Measurements from ENCODE around the gene SHROOM4. TPM values are rescaled to one million over a fixed set of nuclear protein-coding genes. Genes with fewer than 3 reads are reported as not detected.
A peak's percentile ranks its signal among the peaks of the same experiment; 100 is the strongest.

SHROOM4 gene
- total RNA-seq, result not detected
- polyA plus RNA-seq, result not detected

GRCh38 chrX:50813843-50814661 is at the start of gene SHROOM4:
Gene SHROOM4 (minus strand): TSS chrX:50814194. CDS start chrX:50814018, 176 bp downstream.
- Histone ChIP-seq H3K9me3 (ENCODE audit: low read length) (no peaks in the 10 kb centered on the region), H3K27ac (ENCODE audit: low read depth, low read length) (no peak within 1 kb of the TSS), H3K4me1 (ENCODE audit: insufficient read depth, low read length) (no peaks in the 10 kb centered on the region), H3K36me3 (ENCODE audit: insufficient read depth, low read length) (no peaks in the 10 kb centered on the region), H3K4me3 (ENCODE audit: low read length) (no peak within 1 kb of the TSS), H3K27me3 (ENCODE audit: insufficient read depth, low read length, poor library complexity, severe bottlenecking) (no peaks in the 10 kb centered on the region)
- Mint-ChIP-seq H3K4me1 (peaks cover 0 to 1% (median 0%) of the 10 kb centered on the region in 3 donors), H3K36me3 (no peaks in the 10 kb centered on the region), H3K4me3 (peak within 1 kb of the TSS in 2 of 7 donors; percentile 2 to 20), H3K9me3 (peaks cover 0 to 1% (median 0%) of the 10 kb centered on the region in 5 donors), H3K27me3 (peaks cover 21 to 47% of the 10 kb centered on the region in 2 donors), H3K27ac (no peak within 1 kb of the TSS)
- POLR2A ChIA-PET, result no interaction called here
- CTCF ChIA-PET, result no interaction called here
- DNase-seq, result no peak

- H3K4me1 Mint-ChIP-seq, result no peaks in the 10 kb centered on the region
- no peaks in the 10 kb centered on the region for H3K9me3 Mint-ChIP-seq
- no peak overlapping the region for H3K4me3 ChIP-seq (ENCODE audit: low read length)
- no peak overlapping the region for H3K27ac Mint-ChIP-seq
- H3K36me3 ChIP-seq (ENCODE audit: insufficient read depth, low read length), result no peaks in the 10 kb centered on the region
- no peak overlapping the region for H3K4me3 Mint-ChIP-seq
- H3K27me3 Mint-ChIP-seq, result peaks cover 5 to 7% of the 10 kb centered on the region in 2 donors
- no peaks in the 10 kb centered on the region for H3K36me3 Mint-ChIP-seq
- ChIA-PET POLR2A (no interaction called here), CTCF (no interaction called here)
- no peaks in the 10 kb centered on the region for H3K4me1 ChIP-seq (ENCODE audit: insufficient read depth, low read length)
- H3K9me3 ChIP-seq (ENCODE audit: low read length), result no peaks in the 10 kb centered on the region
- no peaks in the 10 kb centered on the region for H3K27me3 ChIP-seq (ENCODE audit: insufficient read depth, low read length, poor library complexity, severe bottlenecking)
- H3K27ac ChIP-seq (ENCODE audit: low read depth, low read length), result no peak overlapping the region
- DNase-seq, result no peak
Measured at GRCh38 chrX:50863471-50863870, 49.5 kb upstream of the SHROOM4 start.

- no peak for DNase-seq
- Mint-ChIP-seq H3K9me3 (no peaks in the 10 kb centered on the region), H3K4me1 (no peaks in the 10 kb centered on the region), H3K27me3 (peaks cover 4 to 5% of the 10 kb centered on the region in 2 donors), H3K36me3 (no peaks in the 10 kb centered on the region), H3K4me3 (no peak overlapping the region), H3K27ac (no peak overlapping the region)
- CTCF ChIA-PET, result no interaction called here
- H3K4me1 ChIP-seq (ENCODE audit: insufficient read depth, low read length), result no peaks in the 10 kb centered on the region
- POLR2A ChIA-PET, result no interaction called here
- no peaks in the 10 kb centered on the region for H3K27me3 ChIP-seq (ENCODE audit: insufficient read depth, low read length, poor library complexity, severe bottlenecking)
- H3K36me3 ChIP-seq (ENCODE audit: insufficient read depth, low read length), result no peaks in the 10 kb centered on the region
- H3K4me3 ChIP-seq (ENCODE audit: low read length), result no peak overlapping the region
- H3K27ac ChIP-seq (ENCODE audit: low read depth, low read length), result no peak overlapping the region
- H3K9me3 ChIP-seq (ENCODE audit: low read length), result no peaks in the 10 kb centered on the region
Measured at GRCh38 chrX:50860518-50860917, 46.5 kb upstream of the SHROOM4 start.

- POLR2A ChIA-PET, result no interaction called here
- H3K27me3 Mint-ChIP-seq, result peaks cover 0 to 5% of the 10 kb centered on the region in 2 donors
- Histone ChIP-seq H3K4me1 (ENCODE audit: insufficient read depth, low read length) (no peaks in the 10 kb centered on the region), H3K9me3 (ENCODE audit: low read length) (no peaks in the 10 kb centered on the region), H3K4me3 (ENCODE audit: low read length) (no peak overlapping the region), H3K27ac (ENCODE audit: low read depth, low read length) (no peak overlapping the region), H3K36me3 (ENCODE audit: insufficient read depth, low read length) (no peaks in the 10 kb centered on the region), H3K27me3 (ENCODE audit: insufficient read depth, low read length, poor library complexity, severe bottlenecking) (no peaks in the 10 kb centered on the region)
- CTCF ChIA-PET, result no interaction called here
- DNase-seq, result no peak
- H3K4me3 Mint-ChIP-seq, result no peak overlapping the region
- no peaks in the 10 kb centered on the region for H3K36me3 Mint-ChIP-seq
- H3K27ac Mint-ChIP-seq, result no peak overlapping the region
- H3K9me3 Mint-ChIP-seq, result no peaks in the 10 kb centered on the region
- no peaks in the 10 kb centered on the region for H3K4me1 Mint-ChIP-seq
Measured at GRCh38 chrX:50858548-50858947, 44.6 kb upstream of the SHROOM4 start.

- Histone ChIP-seq H3K9me3 (ENCODE audit: low read length) (no peaks in the 10 kb centered on the region), H3K4me1 (ENCODE audit: insufficient read depth, low read length) (no peaks in the 10 kb centered on the region), H3K36me3 (ENCODE audit: insufficient read depth, low read length) (no peaks in the 10 kb centered on the region), H3K27ac (ENCODE audit: low read depth, low read length) (no peak overlapping the region), H3K27me3 (ENCODE audit: insufficient read depth, low read length, poor library complexity, severe bottlenecking) (no peaks in the 10 kb centered on the region), H3K4me3 (ENCODE audit: low read length) (no peak overlapping the region)
- no peak for DNase-seq
- ChIA-PET POLR2A (no interaction called here), CTCF (no interaction called here)
- H3K27me3 Mint-ChIP-seq, result peaks cover 0 to 4% of the 10 kb centered on the region in 2 donors
- H3K27ac Mint-ChIP-seq, result peak overlapping the region in 1 of 8 donors; percentile 43
- H3K9me3 Mint-ChIP-seq, result no peaks in the 10 kb centered on the region
- H3K4me1 Mint-ChIP-seq, result no peaks in the 10 kb centered on the region
- H3K4me3 Mint-ChIP-seq, result no peak overlapping the region
- H3K36me3 Mint-ChIP-seq, result no peaks in the 10 kb centered on the region
Measured at GRCh38 chrX:50853399-50853798, 39.4 kb upstream of the SHROOM4 start.

GRCh38 chrX:50852524-50852923 is 38.5 kb upstream of the SHROOM4 start:
- Histone ChIP-seq H3K36me3 (ENCODE audit: insufficient read depth, low read length) (no peaks in the 10 kb centered on the region), H3K27me3 (ENCODE audit: insufficient read depth, low read length, poor library complexity, severe bottlenecking) (no peaks in the 10 kb centered on the region), H3K4me3 (ENCODE audit: low read length) (no peak overlapping the region), H3K4me1 (ENCODE audit: insufficient read depth, low read length) (no peaks in the 10 kb centered on the region), H3K9me3 (ENCODE audit: low read length) (no peaks in the 10 kb centered on the region), H3K27ac (ENCODE audit: low read depth, low read length) (no peak overlapping the region)
- Mint-ChIP-seq H3K27ac (no peak overlapping the region), H3K4me1 (no peaks in the 10 kb centered on the region), H3K36me3 (no peaks in the 10 kb centered on the region), H3K9me3 (no peaks in the 10 kb centered on the region), H3K27me3 (peaks cover 0 to 7% of the 10 kb centered on the region in 2 donors), H3K4me3 (no peak overlapping the region)
- POLR2A ChIA-PET, result no interaction called here
- CTCF ChIA-PET, result no interaction called here
- DNase-seq, result no peak

GRCh38 chrX:50842221-50842620 is 28.2 kb upstream of the SHROOM4 start:
- H3K4me1 Mint-ChIP-seq, result no peaks in the 10 kb centered on the region
- Histone ChIP-seq H3K9me3 (ENCODE audit: low read length) (no peaks in the 10 kb centered on the region), H3K36me3 (ENCODE audit: insufficient read depth, low read length) (no peaks in the 10 kb centered on the region), H3K27ac (ENCODE audit: low read depth, low read length) (no peak overlapping the region), H3K4me3 (ENCODE audit: low read length) (no peak overlapping the region), H3K4me1 (ENCODE audit: insufficient read depth, low read length) (no peaks in the 10 kb centered on the region), H3K27me3 (ENCODE audit: insufficient read depth, low read length, poor library complexity, severe bottlenecking) (no peaks in the 10 kb centered on the region)
- POLR2A ChIA-PET, result no interaction called here
- peaks cover 0 to 2% (median 0%) of the 10 kb centered on the region in 3 donors for H3K36me3 Mint-ChIP-seq
- no peak for DNase-seq
- CTCF ChIA-PET, result no interaction called here
- no peak overlapping the region for H3K4me3 Mint-ChIP-seq
- H3K9me3 Mint-ChIP-seq, result no peaks in the 10 kb centered on the region
- no peak overlapping the region for H3K27ac Mint-ChIP-seq
- peaks cover 5 to 6% of the 10 kb centered on the region in 2 donors for H3K27me3 Mint-ChIP-seq

GRCh38 chrX:50839730-50840129 is 25.7 kb upstream of the SHROOM4 start:
- CTCF ChIA-PET, result no interaction called here

More at GRCh38 chrX:50839730-50840129, 25.7 kb upstream of the SHROOM4 start:
- Histone ChIP-seq H3K27ac (ENCODE audit: low read depth, low read length) (no peak overlapping the region), H3K27me3 (ENCODE audit: insufficient read depth, low read length, poor library complexity, severe bottlenecking) (no peaks in the 10 kb centered on the region), H3K4me3 (ENCODE audit: low read length) (no peak overlapping the region), H3K9me3 (ENCODE audit: low read length) (no peaks in the 10 kb centered on the region), H3K4me1 (ENCODE audit: insufficient read depth, low read length) (no peaks in the 10 kb centered on the region), H3K36me3 (ENCODE audit: insufficient read depth, low read length) (no peaks in the 10 kb centered on the region)
- H3K27ac Mint-ChIP-seq, result no peak overlapping the region
- POLR2A ChIA-PET, result no interaction called here
- H3K27me3 Mint-ChIP-seq, result peaks cover 5 to 6% of the 10 kb centered on the region in 2 donors
- peak in 1 of 5 donors; percentile 24 for DNase-seq
- peaks cover 0 to 2% (median 0%) of the 10 kb centered on the region in 3 donors for H3K36me3 Mint-ChIP-seq
- H3K4me3 Mint-ChIP-seq, result no peak overlapping the region
- H3K9me3 Mint-ChIP-seq, result no peaks in the 10 kb centered on the region
- no peaks in the 10 kb centered on the region for H3K4me1 Mint-ChIP-seq
